Activated CD4-positive, alpha-beta T cell treated with anti-CD3 and anti-CD28 coated beads, Interleukin-10, Interleukin-2, amounts not matched to agents 100 ng/mL and 50 ng/mL, durations not matched to agents 16 hours and 8 hours (primary cell): ENCODE results near the gene LIN54.
"Not testable (repeated sequence)": the region's sequence is repeated elsewhere in the genome, so short reads cannot be mapped to it uniquely, and the experiment has no call there.

Experiments used
- DNase-seq: peaks from one replicate; pipeline ENCODE4 v3.0.0-alpha.2; 2020

Gene LIN54

GRCh38 chr4:83012200-83012686 lies 1.6 kb upstream of the LIN54 start:
- peak; percentile 53 for DNase-seq

DNA sequence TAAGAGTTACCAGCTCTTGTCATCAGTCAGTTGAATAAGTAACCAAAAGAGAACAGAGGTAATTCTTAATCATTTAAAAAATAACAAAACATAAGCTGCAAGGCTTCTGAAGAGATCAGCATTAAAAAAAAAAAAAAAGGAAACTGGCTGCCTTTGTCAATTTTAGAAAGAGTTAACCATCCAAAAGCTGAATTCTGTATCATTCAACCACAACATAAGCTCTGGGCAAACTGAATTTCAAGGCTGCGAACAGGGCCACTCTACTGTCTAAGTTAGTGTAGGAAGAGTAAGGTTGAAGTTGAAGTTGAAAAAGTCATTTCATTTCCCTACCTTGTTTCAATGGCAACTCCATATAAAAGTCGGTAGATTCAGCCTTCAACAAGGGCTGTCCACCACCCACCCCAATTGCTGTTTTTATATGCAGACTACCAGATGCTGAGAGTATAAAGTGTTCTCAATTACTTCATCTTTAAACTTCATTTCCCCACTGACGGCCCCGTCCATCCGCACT lies 1.1 kb upstream of the LIN54 start:
- DNase-seq: peak; percentile 32

GRCh38 chr4:83010111-83010521 lies 507 bp downstream of the LIN54 start:
- peak; percentile 31 for DNase-seq

GRCh38 chr4:83009529-83009928 lies 1.1 kb downstream of the LIN54 start:
- DNase-seq: no peak

DNA sequence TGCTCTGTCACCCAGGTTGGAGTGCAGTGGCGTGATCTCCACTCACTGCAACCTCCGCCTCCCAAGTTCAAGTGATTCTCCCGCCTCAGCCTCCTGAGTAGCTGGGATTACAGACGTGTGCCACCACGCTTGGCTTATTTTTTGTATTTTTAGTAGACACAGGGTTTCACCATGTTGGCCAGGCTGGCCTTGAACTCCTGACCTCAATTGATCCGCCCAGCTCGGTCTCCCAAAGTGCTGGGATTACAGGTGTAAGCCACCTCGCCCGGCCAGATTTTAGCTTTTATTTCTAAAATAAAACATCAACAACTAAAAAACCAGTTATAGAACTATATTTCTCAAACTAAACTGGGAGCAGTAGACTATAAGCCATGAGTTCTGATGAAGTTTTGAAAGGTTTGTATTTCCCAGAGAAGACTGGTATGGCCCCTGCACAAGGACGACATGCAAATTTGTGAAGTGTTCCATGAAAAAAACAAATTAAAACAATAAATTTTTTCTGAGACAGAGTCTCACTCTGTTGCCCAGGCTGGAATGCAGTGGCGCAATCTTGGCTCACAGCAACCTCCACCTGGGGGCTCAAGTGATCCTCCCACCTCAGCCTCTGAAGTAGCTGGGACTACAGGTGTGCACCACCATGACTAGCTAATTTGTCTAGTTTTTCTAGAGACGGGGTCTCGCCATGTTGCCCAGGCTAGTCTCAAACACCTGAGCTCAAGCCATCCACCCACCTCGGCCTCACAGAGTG lies 7.4 kb downstream of the LIN54 start:
- DNase-seq: not testable (repeated sequence)

DNA sequence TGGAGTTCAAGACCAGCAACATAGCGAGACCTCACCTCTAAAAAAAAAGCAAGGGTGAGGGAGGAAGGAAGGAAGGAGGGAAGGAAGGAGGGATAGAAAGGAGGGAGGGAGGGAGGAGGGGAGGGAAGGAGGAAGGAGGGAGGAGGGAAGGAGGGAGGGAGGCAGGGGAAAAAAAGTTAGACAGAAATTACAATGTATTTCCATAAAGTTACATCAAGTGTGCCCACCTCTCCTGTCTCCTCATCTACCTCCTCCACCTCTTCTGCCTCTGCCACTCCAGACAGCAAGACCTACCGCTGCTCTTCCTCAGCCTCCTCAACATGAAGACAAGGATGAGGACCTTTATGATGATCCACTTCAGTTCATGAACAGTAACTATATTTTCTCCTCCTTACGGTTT lies 8.3 kb downstream of the LIN54 start:
- DNase-seq: no peak

GRCh38 chr4:82998898-82999297 lies 11.7 kb downstream of the LIN54 start:
- no peak for DNase-seq

DNA sequence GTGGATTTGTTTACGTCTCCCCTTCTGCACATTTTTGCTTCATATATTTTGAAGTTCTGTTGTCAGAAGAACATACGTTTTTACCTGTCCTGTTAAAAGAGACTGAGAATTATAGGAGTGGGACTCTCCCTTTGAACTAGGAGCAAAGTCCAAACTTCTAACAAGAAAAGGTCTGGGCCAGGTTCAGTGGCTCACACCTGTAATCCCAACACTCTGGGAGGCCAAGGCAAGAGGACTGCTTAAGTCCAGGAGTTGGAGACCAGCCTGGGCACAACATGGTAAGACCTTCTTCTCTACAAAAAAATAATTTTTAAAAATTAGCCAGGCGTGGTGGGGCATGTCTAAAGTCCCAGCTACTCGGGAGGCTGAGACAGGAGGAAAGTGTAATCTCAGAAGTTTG lies 15.8 kb downstream of the LIN54 start:
- DNase-seq: no peak

GRCh38 chr4:82989575-82990429 lies 20.8 kb downstream of the LIN54 start:
- DNase-seq: peak; percentile 9

- no peak for DNase-seq
Measured at GRCh38 chr4:82988323-82988832, 22.2 kb downstream of the LIN54 start.

DNA sequence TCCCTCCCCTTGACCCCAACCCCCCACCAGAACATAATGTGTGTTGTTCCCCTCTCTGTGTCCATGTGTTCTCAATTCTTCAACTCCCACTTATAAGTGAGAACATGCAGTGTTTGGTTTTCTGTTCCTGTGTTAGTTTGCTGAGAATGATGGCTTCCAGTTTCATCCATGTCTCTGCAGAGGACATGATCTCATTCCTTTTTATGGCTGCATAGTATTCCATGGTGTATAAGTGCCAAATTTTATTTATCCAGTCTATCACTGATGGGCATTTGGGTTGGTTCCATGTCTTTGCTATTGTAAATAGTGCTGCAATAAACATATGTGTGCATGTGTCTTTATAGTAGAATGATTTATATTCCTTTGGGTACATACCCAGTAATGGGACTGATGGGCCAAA lies 23.1 kb downstream of the LIN54 start:
- DNase-seq: not testable (repeated sequence)

- DNase-seq: peak; percentile 24
Measured at GRCh38 chr4:82984459-82984858, 26.2 kb downstream of the LIN54 start.

DNA sequence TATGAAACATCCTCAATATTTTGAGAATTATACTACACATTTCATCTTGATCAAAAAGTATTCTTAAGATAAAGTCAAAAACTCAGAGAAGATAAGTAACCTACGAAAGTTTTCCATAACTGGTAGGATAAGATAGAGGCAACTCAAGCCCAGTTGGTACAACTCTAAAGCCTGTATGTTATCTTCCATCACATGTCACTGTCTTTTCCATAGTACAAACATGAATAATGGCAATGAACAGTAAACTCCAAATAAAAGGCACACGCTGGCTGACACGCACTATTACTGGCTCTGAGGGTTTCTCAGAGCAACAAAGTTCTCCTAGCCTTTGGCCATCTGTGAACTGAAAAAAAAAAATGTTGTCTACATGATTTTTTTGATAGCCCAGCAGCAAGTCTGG lies 27.2 kb downstream of the LIN54 start:
- DNase-seq: no peak

DNA sequence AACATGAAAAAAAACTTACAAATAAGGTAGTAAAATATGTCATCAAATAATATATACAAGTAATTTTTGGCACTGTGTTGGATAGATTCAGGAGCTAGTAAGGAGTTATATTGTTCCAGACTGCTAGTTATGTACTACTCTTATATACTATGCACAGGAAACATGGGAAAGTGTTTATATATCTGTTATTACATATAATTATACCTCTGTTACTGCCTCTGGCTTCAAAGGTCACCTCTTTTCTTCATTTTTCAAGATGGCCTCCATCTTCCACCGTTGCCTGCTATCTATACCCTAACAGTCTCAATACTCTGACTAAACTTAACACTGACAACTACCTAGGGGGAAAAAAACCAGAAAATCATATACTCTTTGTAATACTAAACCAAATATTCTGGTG lies 29.5 kb downstream of the LIN54 start:
- DNase-seq: no peak

DNA sequence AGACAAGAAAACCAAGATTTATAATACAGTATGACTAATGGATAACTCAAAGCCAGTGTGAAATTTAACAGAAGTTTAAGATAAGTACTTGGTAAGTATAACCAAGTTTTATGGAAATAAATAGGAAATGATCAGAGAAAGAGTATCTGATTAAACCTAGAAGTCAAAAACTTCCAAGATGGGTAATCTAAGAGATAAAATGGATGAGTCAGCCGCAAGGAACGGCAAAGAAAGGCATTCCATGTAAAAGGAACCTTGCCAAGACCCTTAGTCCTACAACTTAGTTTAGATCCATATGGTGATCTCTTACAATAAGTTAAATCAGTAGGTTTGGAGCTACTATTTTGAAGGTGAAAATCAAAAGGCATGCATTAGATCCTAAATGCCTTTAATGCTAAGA lies 34.8 kb downstream of the LIN54 start:
- DNase-seq: no peak

- no peak for DNase-seq
Measured at GRCh38 chr4:82969414-82969813, 41.2 kb downstream of the LIN54 start.

DNA sequence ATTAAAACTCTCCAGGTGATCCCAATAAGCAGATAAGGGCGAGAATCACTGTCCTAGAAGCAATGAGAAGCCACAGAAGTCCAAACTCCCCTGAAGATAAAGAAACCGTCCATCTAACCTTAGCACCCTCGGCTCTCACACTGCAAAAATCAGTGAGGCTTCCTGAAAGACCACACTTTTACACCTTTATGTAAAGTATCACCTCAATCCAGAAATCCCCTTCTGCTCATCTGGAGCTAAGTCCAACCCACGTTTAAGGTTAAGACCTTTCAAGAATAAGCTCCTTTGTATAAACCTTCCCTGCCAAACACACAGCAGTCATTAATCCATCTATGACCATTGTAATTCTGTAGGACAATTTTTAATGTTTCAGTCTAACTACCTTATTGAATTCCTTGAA lies 41.7 kb downstream of the LIN54 start:
- DNase-seq: no peak

GRCh38 chr4:82965763-82966162 lies 44.9 kb downstream of the LIN54 start:
- DNase-seq: no peak

DNA sequence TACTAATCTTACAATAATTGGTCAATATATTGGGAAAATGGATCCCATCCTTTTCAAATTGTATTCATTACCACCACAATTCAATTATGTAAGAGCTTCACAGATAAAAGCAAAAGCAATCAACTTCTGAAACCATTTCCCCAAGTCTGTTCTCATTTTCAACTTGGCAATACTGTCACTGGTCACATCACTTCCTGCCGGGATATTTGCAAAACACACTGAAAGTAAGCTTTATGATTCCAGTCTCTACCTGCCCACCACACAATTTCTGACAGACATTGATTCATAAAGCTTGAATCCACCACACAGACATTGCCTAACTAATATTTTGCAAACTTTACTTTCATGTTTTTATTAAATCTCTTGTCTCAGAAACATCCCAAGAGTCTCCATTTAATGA lies 53.6 kb downstream of the LIN54 start:
- peak; percentile 14 for DNase-seq

- DNase-seq: no peak
Measured at GRCh38 chr4:82954212-82954611, 56.4 kb downstream of the LIN54 start.

GRCh38 chr4:82951196-82951595 lies 59.4 kb downstream of the LIN54 start:
- DNase-seq: no peak

- DNase-seq: no peak
Measured at GRCh38 chr4:82948647-82949204, 61.9 kb downstream of the LIN54 start.

DNA sequence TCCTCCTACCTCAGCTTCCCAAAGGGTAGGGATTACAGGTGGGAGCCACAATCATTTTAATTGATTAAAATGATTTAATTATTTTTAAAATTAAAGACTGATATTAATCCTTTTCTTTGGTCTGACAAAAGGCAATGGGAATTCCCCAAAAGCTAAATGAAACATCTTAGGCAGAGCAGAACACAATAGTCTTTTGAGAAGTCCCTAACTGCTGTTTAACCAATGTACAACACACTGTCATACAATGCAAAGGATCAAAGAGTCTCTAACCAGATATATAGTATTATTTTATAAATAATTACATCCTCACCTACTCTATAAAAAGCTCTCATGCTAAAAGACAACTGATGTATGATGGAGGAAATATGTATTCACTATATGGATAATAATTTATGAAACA lies 63.1 kb downstream of the LIN54 start:
- DNase-seq: no peak
